Muscle of back (tissue), 11 donors: ENCODE results near the gene SPG11. TPM values are rescaled to one million over a fixed set of nuclear protein-coding genes. Genes with fewer than 3 reads are reported as not detected.
"Not testable (repeated sequence)": the region's sequence is repeated elsewhere in the genome, so short reads cannot be mapped to it uniquely, and the experiment has no call there.

Experiments
- DNase-seq, 3 donors: peaks; one replicate each; pipeline versions ENCODE4 v3.0.0 to v3.0.0-alpha.2; 2013
- polyA plus RNA-seq, 10 donors: library from polyadenylated mRNA; unstranded; fragments of 120-200 nt; gene quantifications; one replicate each; pipeline ENCODE4 v1.2.1, GENCODE V29; 2013; ENCODE audit not compliant: insufficient read length in 10 of 10

SPG11 gene
- polyA plus RNA-seq, 10 donors: 32.4 to 56.5 (median 38.3) TPM

- not testable (repeated sequence) for DNase-seq
These were observed 19.6 kb upstream of the SPG11 start for GRCh38 chr15:44682809-44683682.

- DNase-seq: no peak
These were observed 18.7 kb upstream of the SPG11 start for GRCh38 chr15:44682211-44682610.

GRCh38 chr15:44676676-44677075 is 13.2 kb upstream of the SPG11 start:
- no peak for DNase-seq

- DNase-seq: no peak
These were observed 12.4 kb upstream of the SPG11 start for GRCh38 chr15:44675911-44676310.

- no peak for DNase-seq
These were observed 10.2 kb upstream of the SPG11 start for GRCh38 chr15:44673639-44674038.

GRCh38 chr15:44670087-44670950 is 6.9 kb upstream of the SPG11 start:
- DNase-seq: no peak

- DNase-seq: no peak
These were observed 5.5 kb upstream of the SPG11 start for GRCh38 chr15:44668921-44669320.

- DNase-seq: no peak
These were observed 3.5 kb upstream of the SPG11 start for GRCh38 chr15:44667039-44667360.

GRCh38 chr15:44666210-44667038 is 3.0 kb upstream of the SPG11 start:
- DNase-seq: no peak

GRCh38 chr15:44662478-44663409 is 718 bp downstream of the SPG11 start:
- DNase-seq: peak in 1 of 3 donors; percentile 56

- DNase-seq: no peak
These were observed 1.9 kb downstream of the SPG11 start for GRCh38 chr15:44661576-44661975.

GRCh38 chr15:44659056-44659455 is 4.4 kb downstream of the SPG11 start:
- no peak for DNase-seq

GRCh38 chr15:44657378-44657777 is 6.1 kb downstream of the SPG11 start:
- DNase-seq: no peak

GRCh38 chr15:44656913-44657312 is 6.5 kb downstream of the SPG11 start:
- DNase-seq: no peak

- no peak for DNase-seq
These were observed 7.2 kb downstream of the SPG11 start for GRCh38 chr15:44656298-44656697.

- no peak for DNase-seq
These were observed 8.6 kb downstream of the SPG11 start for GRCh38 chr15:44654858-44655257.

- no peak for DNase-seq
These were observed 15.8 kb downstream of the SPG11 start for GRCh38 chr15:44647637-44648036.

GRCh38 chr15:44647036-44647435 is 16.4 kb downstream of the SPG11 start:
- no peak for DNase-seq

GRCh38 chr15:44646460-44646859 is 17.0 kb downstream of the SPG11 start:
- no peak for DNase-seq

GRCh38 chr15:44641651-44642050 is 21.8 kb downstream of the SPG11 start:
- no peak for DNase-seq

- no peak for DNase-seq
These were observed 26.5 kb downstream of the SPG11 start for GRCh38 chr15:44636976-44637375.
